GM12878 (cell line): ENCODE measurements around the gene PFKM. TPM values are rescaled to one million over a fixed set of nuclear protein-coding genes. Genes with fewer than 3 reads are reported as not detected.

Source experiments
- ATAC-seq: fragments of 200-7000 bp; cut with Tn5 transposase; 3 replicates; pipeline ENCODE4 v1.9.1; 2020; ENCODE audit warnings: mild to moderate bottlenecking, moderate library complexity
- BruUV-seq: library from RNA; stranded (reverse); fragments of 400-500 nt; replicated peaks from 2 replicates; lab custom pipeline; 2021; lab: Mats Ljungman, UMichigan
- CTCF ChIA-PET: fragments of 300-600 bp; sonication (Branson Sonifier 250); formaldehyde crosslinking; extraction: SDS; loops from one replicate; lab custom pipeline; 2021; ENCODE audit warnings: inconsistent platforms; lab: Yijun Ruan, JAX
- POLR2A ChIA-PET: fragments of 350-600 bp; formaldehyde crosslinking; extraction: SDS; loops from one replicate; lab custom pipeline; 2021; ENCODE audit warnings: inconsistent platforms; lab: Charles Lee
- RAD21 ChIA-PET: fragments of 300-600 bp; sonication (Branson Sonifier 250); formaldehyde crosslinking; loops from one replicate; lab custom pipeline; 2023; ENCODE audit warnings: antibody characterized with exemption; ENCODE audit not compliant: unreplicated experiment; lab: Charles Lee
- SMC1A ChIA-PET: fragments of 300-600 bp; sonication (Branson Sonifier 250); formaldehyde crosslinking; loops from one replicate; lab custom pipeline; 2023; ENCODE audit not compliant: unreplicated experiment, uncharacterized antibody; lab: Charles Lee
- DNase-seq: peaks from one replicate; pipeline ENCODE4 v3.0.0-alpha.2; 2011; ENCODE audit warnings: low read depth, low spot score
- FAIRE-seq: peaks from 3 replicates; lab custom pipeline; 2011; peaks lifted over from hg19 to GRCh38; lab: Jason Lieb, UNC
- H2AFZ ChIP-seq: 2 replicates; pipeline ENCODE4 v1.6.0; 2011; ENCODE audit warnings: low read depth, low read length, control low read depth; ENCODE audit not compliant: control insufficient read depth
- H3K27ac ChIP-seq: 2 replicates; pipeline ENCODE4 v1.5.1; 2011; ENCODE audit warnings: control low read depth; ENCODE audit not compliant: control insufficient read depth, insufficient read depth
- H3K27me3 ChIP-seq, 2 experiments: replicated peaks in 1 of 2; 2 replicates each; pipeline versions ENCODE4 v1.6.0 to v1.6.1; 2011; ENCODE audit warnings: low read length in 1 of 2; ENCODE audit not compliant: control insufficient read depth in 2 of 2, insufficient read depth in 2 of 2
- H3K36me3 ChIP-seq, 2 experiments: 2 replicates each; pipeline ENCODE4 v1.5.1; 2011; ENCODE audit warnings: low read length in 1 of 2; ENCODE audit not compliant: control insufficient read depth in 2 of 2, insufficient read depth in 2 of 2
- H3K4me1 ChIP-seq: 2 replicates; pipeline ENCODE4 v1.6.1; 2011; ENCODE audit warnings: mild to moderate bottlenecking, low read length, moderate library complexity, mixed read lengths; ENCODE audit not compliant: control insufficient read depth, insufficient read depth
- H3K4me2 ChIP-seq: 2 replicates; pipeline ENCODE4 v1.6.0; 2011; ENCODE audit warnings: control low read depth; ENCODE audit not compliant: control insufficient read depth, insufficient read depth
- H3K4me3 ChIP-seq: fragments of 200-600 bp; sonication (generic); 2 replicates; pipeline ENCODE4 v1.5.1; 2016
- H3K79me2 ChIP-seq: 2 replicates; pipeline ENCODE4 v1.6.0; 2011; ENCODE audit warnings: low read length; ENCODE audit not compliant: control insufficient read depth, insufficient read depth
- H3K9ac ChIP-seq: 2 replicates; pipeline ENCODE4 v1.8.0; 2011; ENCODE audit warnings: low read length, control low read depth, mixed read lengths; ENCODE audit not compliant: control insufficient read depth, insufficient read depth
- H3K9me3 ChIP-seq: replicated peaks from 3 replicates; pipeline ENCODE4 v1.5.1; 2011; ENCODE audit warnings: mild to moderate bottlenecking, low read length; ENCODE audit not compliant: control insufficient read depth, insufficient read depth
- H4K20me1 ChIP-seq: 2 replicates; pipeline ENCODE4 v1.6.0; 2011; ENCODE audit not compliant: control insufficient read depth, insufficient read depth
- BMI1 ChIP-seq: fragments of 450-650 bp; IDR thresholded peaks from 2 replicates; pipeline ENCODE4 v1.6.1; 2016; ENCODE audit warnings: mild to moderate bottlenecking, moderate library complexity, borderline replicate concordance
- EZH2 ChIP-seq: IDR thresholded peaks from 2 replicates; pipeline ENCODE4 v1.6.1; 2012; ENCODE audit warnings: low read depth, mild to moderate bottlenecking, control low read depth, inconsistent platforms, low read length, borderline replicate concordance; ENCODE audit not compliant: control insufficient read depth
- IKZF1 ChIP-seq: fragments of 450-650 bp; conservative IDR thresholded peaks from 2 replicates; pipeline ENCODE4 v1.6.1; 2017; ENCODE audit warnings: antibody characterized with exemption, mild to moderate bottlenecking
- KLF5 ChIP-seq: fragments of 450-650 bp; IDR thresholded peaks from 2 replicates; pipeline ENCODE4 v1.6.1; 2014; ENCODE audit warnings: mild to moderate bottlenecking; ENCODE audit not compliant: partially characterized antibody
- POLR2AphosphoS2 ChIP-seq: IDR thresholded peaks from 2 replicates; pipeline ENCODE4 v1.6.1; 2011; ENCODE audit warnings: low read depth, mild to moderate bottlenecking, low read length, improper control_type of control experiment, moderate library complexity
- TCF3 ChIP-seq: IDR thresholded peaks from 2 replicates; pipeline ENCODE4 v1.6.1; 2012; ENCODE audit warnings: low read depth, mild to moderate bottlenecking, low read length, borderline replicate concordance; ENCODE audit not compliant: insufficient read depth
- ZBED1 ChIP-seq: IDR thresholded peaks from 2 replicates; pipeline ENCODE4 v1.6.1; 2016; ENCODE audit warnings: borderline replicate concordance
- WGBS: methylation state at CpG from one replicate; pipeline ENCODE4 v1.1.6; 2016; ENCODE audit warnings: low lambda C conversion rate; ENCODE audit not compliant: insufficient replicate concordance, insufficient coverage; ENCODE audit errors: missing lambda C conversion rate; 5-methylcytosine and 5-hydroxymethylcytosine counted together
- in situ Hi-C: fragments of 300-500 bp; cut with MboI; formaldehyde crosslinking; loops from 9 replicates; pipeline ENCODE4 v1.14.3; 2018; ENCODE audit warnings: mixed read lengths
- intact Hi-C: fragments of 100-400 bp; cut with micrococcal nuclease; formaldehyde crosslinking; loops from one replicate; pipeline ENCODE4 v1.14.2; 2022; ENCODE audit not compliant: unreplicated experiment
- polyA plus RNA-seq, 11 experiments: library from polyadenylated mRNA; depleted of rRNA in 4 of 11; unstranded in 6 of 11; stranded (reverse) in 5 of 11; fragments of >200 nt; fragmentation: Nextera tagmentation in 4 of 11; fragmentation: Illumina TruSeq in 1 of 11; extraction: Ambion mirVana in 4 of 11; extraction: Trizol in 1 of 11; gene quantifications; 1 replicate in 1 of 11; 2 replicates in 10 of 11; pipeline versions ENCODE4 v1.2.1 to v1.2.3, GENCODE V29; 2011 to 2016; ENCODE audit warnings: inconsistent platforms in 2 of 11, missing spikeins in 2 of 11, low read depth in 1 of 11
- total RNA-seq, 4 experiments: library from RNA; depleted of rRNA in 3 of 4; stranded (reverse); fragments of >200 nt in 3 of 4; fragmentation: Illumina TruSeq in 1 of 4; extraction: Trizol in 1 of 4; gene quantifications; 2 replicates each; pipeline versions ENCODE4 v1.2.1 to v1.2.3, GENCODE V29; 2013 to 2021
- TF ChIP-seq, protein P1 (sequence below): IDR thresholded peaks from 2 replicates; pipeline ENCODE4 v1.6.1; 2011; ENCODE audit warnings: borderline replicate concordance, low read depth, mild to moderate bottlenecking, moderate library complexity, mixed read lengths, low read length; ENCODE audit not compliant: insufficient read depth; ENCODE audit errors: extremely low read length
- TF ChIP-seq, protein P2 (sequence below), 3 experiments: IDR thresholded peaks in 2 of 3; conservative IDR thresholded peaks in 1 of 3; 2 replicates each; pipeline ENCODE4 v1.5.1; 2011; ENCODE audit warnings: low read depth in 3 of 3, low read length in 3 of 3, mild to moderate bottlenecking in 3 of 3, control low read depth in 2 of 3, moderate library complexity in 2 of 3, inconsistent platforms in 1 of 3, mixed read lengths in 1 of 3; ENCODE audit not compliant: control insufficient read depth in 2 of 3, insufficient read depth in 1 of 3; ENCODE audit errors: extremely low read depth in 1 of 3
- TF ChIP-seq, protein P3 (sequence below): IDR thresholded peaks from 2 replicates; pipeline ENCODE4 v1.6.1; 2012; ENCODE audit warnings: low read depth, low read length, improper control_type of control experiment
- TF ChIP-seq, protein P4 (sequence below): fragments of 450-650 bp; IDR thresholded peaks from 2 replicates; pipeline ENCODE4 v1.6.1; 2018; ENCODE audit warnings: mild to moderate bottlenecking, low read depth, moderate library complexity; ENCODE audit not compliant: partially characterized antibody
- TF ChIP-seq, protein P5 (sequence below): fragments of 150-350 bp; IDR thresholded peaks from 2 replicates; pipeline ENCODE4 v1.6.1; 2014; ENCODE audit warnings: mild to moderate bottlenecking, low read depth, low read length

PFKM gene
- total and polyA plus RNA-seq, 10 of the 15 experiments (the other 5 are each of a cell fraction or from before 2014, with no cell fraction given): 27.6 to 80.0 (median 55.8) TPM

DNA sequence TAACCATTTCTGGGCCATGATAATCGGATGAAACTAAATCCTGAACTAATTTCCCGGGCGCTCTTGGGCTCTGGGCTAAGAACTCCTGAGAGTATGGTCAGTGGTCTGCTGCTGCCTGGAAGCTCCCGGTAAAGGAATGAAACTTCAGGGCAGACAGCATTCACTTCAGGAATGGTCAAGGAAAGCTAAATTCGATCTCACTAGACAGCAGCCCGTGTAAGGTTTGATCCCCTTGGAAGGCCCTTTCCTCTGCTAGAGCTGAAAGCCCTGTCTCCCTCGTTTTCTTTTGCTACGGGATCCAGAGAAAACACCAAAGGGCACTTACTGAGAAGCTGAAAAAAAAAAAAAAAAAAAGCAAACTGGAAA, 37.5 kb downstream of the PFKM start:
- TF ChIP-seq ZBED1 (no peak), BMI1 (no peak), POLR2AphosphoS2 (no peak), KLF5 (no peak), TCF3 (no peak), EZH2 (no peak), IKZF1 (no peak)
- TF ChIP-seq, protein P1, sequence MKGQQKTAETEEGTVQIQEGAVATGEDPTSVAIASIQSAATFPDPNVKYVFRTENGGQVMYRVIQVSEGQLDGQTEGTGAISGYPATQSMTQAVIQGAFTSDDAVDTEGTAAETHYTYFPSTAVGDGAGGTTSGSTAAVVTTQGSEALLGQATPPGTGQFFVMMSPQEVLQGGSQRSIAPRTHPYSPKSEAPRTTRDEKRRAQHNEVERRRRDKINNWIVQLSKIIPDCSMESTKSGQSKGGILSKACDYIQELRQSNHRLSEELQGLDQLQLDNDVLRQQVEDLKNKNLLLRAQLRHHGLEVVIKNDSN: no peak
- TF ChIP-seq, protein P2, sequence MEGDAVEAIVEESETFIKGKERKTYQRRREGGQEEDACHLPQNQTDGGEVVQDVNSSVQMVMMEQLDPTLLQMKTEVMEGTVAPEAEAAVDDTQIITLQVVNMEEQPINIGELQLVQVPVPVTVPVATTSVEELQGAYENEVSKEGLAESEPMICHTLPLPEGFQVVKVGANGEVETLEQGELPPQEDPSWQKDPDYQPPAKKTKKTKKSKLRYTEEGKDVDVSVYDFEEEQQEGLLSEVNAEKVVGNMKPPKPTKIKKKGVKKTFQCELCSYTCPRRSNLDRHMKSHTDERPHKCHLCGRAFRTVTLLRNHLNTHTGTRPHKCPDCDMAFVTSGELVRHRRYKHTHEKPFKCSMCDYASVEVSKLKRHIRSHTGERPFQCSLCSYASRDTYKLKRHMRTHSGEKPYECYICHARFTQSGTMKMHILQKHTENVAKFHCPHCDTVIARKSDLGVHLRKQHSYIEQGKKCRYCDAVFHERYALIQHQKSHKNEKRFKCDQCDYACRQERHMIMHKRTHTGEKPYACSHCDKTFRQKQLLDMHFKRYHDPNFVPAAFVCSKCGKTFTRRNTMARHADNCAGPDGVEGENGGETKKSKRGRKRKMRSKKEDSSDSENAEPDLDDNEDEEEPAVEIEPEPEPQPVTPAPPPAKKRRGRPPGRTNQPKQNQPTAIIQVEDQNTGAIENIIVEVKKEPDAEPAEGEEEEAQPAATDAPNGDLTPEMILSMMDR (IDR thresholded peaks at IDR 0.05 in 2 of 3, conservative IDR thresholded peaks at IDR 0.05 in 1 of 3; ENCODE audit: control insufficient read depth in 2 of 3, extremely low read depth in 1 of 3, insufficient read depth in 1 of 3, low read depth in 3 of 3, low read length in 3 of 3): no peak
- TF ChIP-seq, protein P3, sequence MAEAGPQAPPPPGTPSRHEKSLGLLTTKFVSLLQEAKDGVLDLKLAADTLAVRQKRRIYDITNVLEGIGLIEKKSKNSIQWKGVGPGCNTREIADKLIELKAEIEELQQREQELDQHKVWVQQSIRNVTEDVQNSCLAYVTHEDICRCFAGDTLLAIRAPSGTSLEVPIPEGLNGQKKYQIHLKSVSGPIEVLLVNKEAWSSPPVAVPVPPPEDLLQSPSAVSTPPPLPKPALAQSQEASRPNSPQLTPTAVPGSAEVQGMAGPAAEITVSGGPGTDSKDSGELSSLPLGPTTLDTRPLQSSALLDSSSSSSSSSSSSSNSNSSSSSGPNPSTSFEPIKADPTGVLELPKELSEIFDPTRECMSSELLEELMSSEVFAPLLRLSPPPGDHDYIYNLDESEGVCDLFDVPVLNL: no peak
- TF ChIP-seq, protein P4, sequence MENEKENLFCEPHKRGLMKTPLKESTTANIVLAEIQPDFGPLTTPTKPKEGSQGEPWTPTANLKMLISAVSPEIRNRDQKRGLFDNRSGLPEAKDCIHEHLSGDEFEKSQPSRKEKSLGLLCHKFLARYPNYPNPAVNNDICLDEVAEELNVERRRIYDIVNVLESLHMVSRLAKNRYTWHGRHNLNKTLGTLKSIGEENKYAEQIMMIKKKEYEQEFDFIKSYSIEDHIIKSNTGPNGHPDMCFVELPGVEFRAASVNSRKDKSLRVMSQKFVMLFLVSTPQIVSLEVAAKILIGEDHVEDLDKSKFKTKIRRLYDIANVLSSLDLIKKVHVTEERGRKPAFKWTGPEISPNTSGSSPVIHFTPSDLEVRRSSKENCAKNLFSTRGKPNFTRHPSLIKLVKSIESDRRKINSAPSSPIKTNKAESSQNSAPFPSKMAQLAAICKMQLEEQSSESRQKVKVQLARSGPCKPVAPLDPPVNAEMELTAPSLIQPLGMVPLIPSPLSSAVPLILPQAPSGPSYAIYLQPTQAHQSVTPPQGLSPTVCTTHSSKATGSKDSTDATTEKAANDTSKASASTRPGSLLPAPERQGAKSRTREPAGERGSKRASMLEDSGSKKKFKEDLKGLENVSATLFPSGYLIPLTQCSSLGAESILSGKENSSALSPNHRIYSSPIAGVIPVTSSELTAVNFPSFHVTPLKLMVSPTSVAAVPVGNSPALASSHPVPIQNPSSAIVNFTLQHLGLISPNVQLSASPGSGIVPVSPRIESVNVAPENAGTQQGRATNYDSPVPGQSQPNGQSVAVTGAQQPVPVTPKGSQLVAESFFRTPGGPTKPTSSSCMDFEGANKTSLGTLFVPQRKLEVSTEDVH: no peak
- TF ChIP-seq, protein P5, sequence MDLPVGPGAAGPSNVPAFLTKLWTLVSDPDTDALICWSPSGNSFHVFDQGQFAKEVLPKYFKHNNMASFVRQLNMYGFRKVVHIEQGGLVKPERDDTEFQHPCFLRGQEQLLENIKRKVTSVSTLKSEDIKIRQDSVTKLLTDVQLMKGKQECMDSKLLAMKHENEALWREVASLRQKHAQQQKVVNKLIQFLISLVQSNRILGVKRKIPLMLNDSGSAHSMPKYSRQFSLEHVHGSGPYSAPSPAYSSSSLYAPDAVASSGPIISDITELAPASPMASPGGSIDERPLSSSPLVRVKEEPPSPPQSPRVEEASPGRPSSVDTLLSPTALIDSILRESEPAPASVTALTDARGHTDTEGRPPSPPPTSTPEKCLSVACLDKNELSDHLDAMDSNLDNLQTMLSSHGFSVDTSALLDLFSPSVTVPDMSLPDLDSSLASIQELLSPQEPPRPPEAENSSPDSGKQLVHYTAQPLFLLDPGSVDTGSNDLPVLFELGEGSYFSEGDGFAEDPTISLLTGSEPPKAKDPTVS: no peak
- Histone ChIP-seq H3K9me3 (no peaks in the 10 kb centered on the region), H3K4me2 (peak overlapping the region; percentile 79), H4K20me1 (no peaks in the 10 kb centered on the region), H3K4me3 (peak overlapping the region; percentile 86), H3K36me3 (peaks cover 0 to 4% of the 10 kb centered on the region in 2 experiments; a peak in 2 of 4 replicates), H2AFZ (peak overlapping the region; percentile 99; the same call in 1 of the 2 replicates), H3K27ac (peak overlapping the region; percentile 89), H3K27me3 (no peaks in the 10 kb centered on the region), H3K4me1 (peaks cover 27% of the 10 kb centered on the region), H3K79me2 (peaks cover 17% of the 10 kb centered on the region), H3K9ac (peak overlapping the region; percentile 81)
- ChIA-PET SMC1A (interaction anchor here (0.7 to 2.8 kb wide), 8 partner anchors 9 to 318 kb away, joined by 3 to 12 read pairs (median 5); partner anchors contain the start of genes PFKM and SENP1), RAD21 (interaction anchor here (0.6 to 3.0 kb wide), 7 partner anchors 8 to 287 kb away, joined by 3 to 13 read pairs (median 6); partner anchors contain the start of genes PFKM and SENP1), CTCF (interaction anchor here (1.2 to 2.6 kb wide), 9 partner anchors 8 to 461 kb away, joined by 4 to 14 read pairs (median 7); partner anchors contain the start of gene SENP1), POLR2A (interaction anchor here (0.7 to 2.2 kb wide), 9 partner anchors 27 to 192 kb away, joined by 3 to 10 read pairs (median 5); partner anchors contain the start of genes CCDC184, PFKM and SENP1)
- WGBS: 33% methylated on average over 6 of the region's 8 CpGs
- ATAC-seq: no peak
- no peak for DNase-seq
- in situ Hi-C loops (no loop called here), intact Hi-C loops (loop anchor here (1.0 kb wide), 1 partner anchor 51 kb away; no protein-coding TSS in a partner anchor)
- no peak for FAIRE-seq
- BruUV-seq: no TSS peak
